Tongue (tissue), 2 donors: ENCODE data around the gene PDE4B. TPM values are rescaled to one million over a fixed set of nuclear protein-coding genes. Genes with fewer than 3 reads are reported as not detected.
A peak's percentile ranks its signal among the peaks of the same experiment; 100 is the strongest.

Source experiments
- DNase-seq: peaks from one replicate; pipeline ENCODE4 v3.0.0-alpha.2; 2015
- total RNA-seq: library from RNA; depleted of rRNA; stranded (reverse); fragments of >200 nt; gene quantifications from one replicate; pipeline ENCODE4 v1.2.3, GENCODE V29; 2014

The PDE4B gene
- total RNA-seq, 1 donor from 2014 or later = 31.8 TPM

- DNase-seq = no peak
These were observed 473.7 kb downstream of the PDE4B start for GRCh38 chr1:66266350-66266749.

- no peak for DNase-seq
These were observed 474.1 kb downstream of the PDE4B start for GRCh38 chr1:66266756-66267155.

GRCh38 chr1:66267201-66267940, 474.7 kb downstream of the PDE4B start:
- DNase-seq = no peak

- no peak for DNase-seq
These were observed 476.5 kb downstream of the PDE4B start for GRCh38 chr1:66269222-66269621.

GRCh38 chr1:66270119-66270812, 477.6 kb downstream of the PDE4B start:
- no peak for DNase-seq

- peak; percentile 98 for DNase-seq
These were observed 478.7 kb downstream of the PDE4B start for GRCh38 chr1:66271216-66271903.

- DNase-seq = peak; percentile 61
These were observed 479.2 kb downstream of the PDE4B start for GRCh38 chr1:66271904-66272254.

- DNase-seq = no peak
These were observed 481.0 kb downstream of the PDE4B start for GRCh38 chr1:66273656-66274055.

GRCh38 chr1:66274634-66275033, 481.9 kb downstream of the PDE4B start:
- DNase-seq = no peak

- DNase-seq = no peak
These were observed 482.4 kb downstream of the PDE4B start for GRCh38 chr1:66275083-66275482.

GRCh38 chr1:66275601-66276023, 482.9 kb downstream of the PDE4B start:
- DNase-seq = no peak

GRCh38 chr1:66276218-66276617, 483.5 kb downstream of the PDE4B start:
- no peak for DNase-seq

- peak; percentile 88 for DNase-seq
These were observed 485.7 kb downstream of the PDE4B start for GRCh38 chr1:66278260-66279021.

- DNase-seq = no peak
These were observed 489.1 kb downstream of the PDE4B start for GRCh38 chr1:66281808-66282207.

- DNase-seq = no peak
These were observed 489.7 kb downstream of the PDE4B start for GRCh38 chr1:66282343-66282852.

- no peak for DNase-seq
These were observed 490.4 kb downstream of the PDE4B start for GRCh38 chr1:66282891-66283621.

- DNase-seq = no peak
These were observed 490.9 kb downstream of the PDE4B start for GRCh38 chr1:66283622-66284041.

GRCh38 chr1:66284746-66285145, 492.1 kb downstream of the PDE4B start:
- DNase-seq = no peak

- DNase-seq = no peak
These were observed 493.0 kb downstream of the PDE4B start for GRCh38 chr1:66285618-66286270.

GRCh38 chr1:66286307-66286706, 493.6 kb downstream of the PDE4B start:
- DNase-seq = no peak

GRCh38 chr1:66288048-66288447, 495.4 kb downstream of the PDE4B start:
- DNase-seq = no peak
